ENCODE data around the gene LSP1. TPM values are rescaled to one million over a fixed set of nuclear protein-coding genes. Genes with fewer than 3 reads are reported as not detected.
A peak's percentile ranks its signal among the peaks of the same experiment; 100 is the strongest.

LSP1 gene
- total RNA-seq, 1 donor from 2014 or later: 89.6 TPM

- DNase-seq (ENCODE audit: low spot score) (peak; percentile 25), ATAC-seq (no peak)
- intact Hi-C loops (cut with DNase I): loop anchor here (1.0 kb wide), 1 partner anchor 23 kb away; no protein-coding TSS in a partner anchor
Observed at GRCh38 chr11:1893581-1894359, 40.9 kb downstream of the LSP1 start.

- intact Hi-C loops (cut with DNase I): loop anchor here (5.0 kb wide), 1 partner anchor 48 kb away; no protein-coding TSS in a partner anchor
- peak; percentile 37 for DNase-seq (ENCODE audit: low spot score)
- ATAC-seq: no peak
Observed at GRCh38 chr11:1894759-1895158, 41.9 kb downstream of the LSP1 start.

- DNase-seq (ENCODE audit: low spot score) (peak; percentile 14), ATAC-seq (no peak)
- intact Hi-C loops (cut with DNase I): loop anchor here (5.0 kb wide), 1 partner anchor 46 kb away; no protein-coding TSS in a partner anchor
Observed at GRCh38 chr11:1896468-1896867, 43.6 kb downstream of the LSP1 start.

DNA sequence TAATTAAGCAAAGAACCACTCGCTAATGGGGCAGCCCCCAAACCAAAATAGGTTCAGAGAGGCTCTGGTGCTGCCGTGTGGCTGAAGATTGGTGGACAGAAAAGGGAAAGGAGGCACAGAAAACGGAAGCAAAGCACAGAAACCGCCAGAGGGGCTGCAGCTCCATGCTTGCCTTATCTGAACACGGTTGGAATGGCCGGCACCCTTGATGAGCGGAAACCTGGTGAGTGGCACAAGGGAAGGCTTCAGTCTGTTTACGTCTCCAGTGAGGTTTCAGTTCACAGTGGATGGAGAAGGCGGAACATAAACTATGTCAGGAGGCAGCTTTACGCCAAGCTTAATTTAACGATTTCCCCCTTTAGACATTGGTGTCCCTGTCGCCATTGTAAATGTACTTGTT is 44.0 kb downstream of the LSP1 start:
- intact Hi-C loops (cut with DNase I): loop anchor here (5.0 kb wide), 1 partner anchor 45 kb away; no protein-coding TSS in a partner anchor
- DNase-seq (ENCODE audit: low spot score) (peak; percentile 57), ATAC-seq (peak; percentile 45)

DNA sequence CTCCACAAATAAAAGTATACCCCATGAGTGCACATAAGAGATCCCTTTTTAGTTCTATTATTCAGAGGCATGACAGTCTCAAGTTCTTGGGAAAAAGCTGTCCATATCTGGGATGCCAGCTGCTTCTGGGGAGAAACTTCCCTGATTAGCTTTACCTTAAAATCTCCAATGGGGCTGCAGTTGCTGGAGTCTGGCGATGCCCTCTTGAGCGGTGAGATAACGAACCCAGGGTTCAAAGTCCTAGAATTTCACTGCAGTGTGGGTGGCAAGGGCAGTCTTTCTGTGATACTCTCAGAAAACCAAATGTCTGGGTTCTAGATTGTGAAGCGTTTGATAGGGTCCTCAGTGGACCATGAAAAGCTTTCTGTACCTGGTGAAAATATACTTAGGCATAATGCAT is 46.2 kb downstream of the LSP1 start:
- DNase-seq (ENCODE audit: low spot score): peak; percentile 14
- intact Hi-C loops (cut with DNase I): loop anchor here (5.0 kb wide), 1 partner anchor 43 kb away; no protein-coding TSS in a partner anchor
- ATAC-seq: no peak

DNA sequence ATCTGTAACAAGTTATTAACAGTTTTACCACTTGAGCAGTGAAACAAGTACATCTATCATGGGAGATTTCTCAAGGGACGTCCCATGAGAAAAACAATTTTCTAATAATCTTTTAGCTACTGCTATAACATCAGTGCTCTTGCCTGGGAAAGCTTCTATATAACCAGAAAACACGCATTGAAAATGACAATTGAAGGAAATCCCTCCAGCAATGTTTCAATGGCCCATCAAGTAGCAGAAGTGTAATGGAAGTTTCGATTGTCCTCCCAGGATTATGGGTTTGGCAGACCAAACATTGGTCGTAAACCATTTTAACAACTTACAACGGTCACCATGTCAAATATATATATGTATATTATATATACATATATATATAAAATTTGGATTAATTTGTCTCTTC is 46.8 kb downstream of the LSP1 start:
- no peak for DNase-seq (ENCODE audit: low spot score)
- no peak for ATAC-seq
- intact Hi-C loops (cut with DNase I): loop anchor here (5.0 kb wide), 1 partner anchor 43 kb away; no protein-coding TSS in a partner anchor

GRCh38 chr11:1906181-1906580 is 53.3 kb downstream of the LSP1 start:
- DNase-seq (ENCODE audit: low spot score): no peak

GRCh38 chr11:1906611-1907423 is 53.9 kb downstream of the LSP1 start:
- intact Hi-C loops (cut with DNase I): no loop called here
- peak; percentile 23 for ATAC-seq
- peak; percentile 59 for DNase-seq (ENCODE audit: low spot score)

More at GRCh38 chr11:1906181-1906580, 53.3 kb downstream of the LSP1 start:
- intact Hi-C loops (cut with DNase I): no loop called here
- no peak for ATAC-seq

GRCh38 chr11:1908618-1909017 is 55.7 kb downstream of the LSP1 start:
- DNase-seq (ENCODE audit: low spot score) (peak; percentile 34), ATAC-seq (peak; percentile 54)
- intact Hi-C loops (cut with DNase I): no loop called here

GRCh38 chr11:1909524-1909923 is 56.6 kb downstream of the LSP1 start:
- no peak for ATAC-seq
- peak; percentile 12 for DNase-seq (ENCODE audit: low spot score)

DNA sequence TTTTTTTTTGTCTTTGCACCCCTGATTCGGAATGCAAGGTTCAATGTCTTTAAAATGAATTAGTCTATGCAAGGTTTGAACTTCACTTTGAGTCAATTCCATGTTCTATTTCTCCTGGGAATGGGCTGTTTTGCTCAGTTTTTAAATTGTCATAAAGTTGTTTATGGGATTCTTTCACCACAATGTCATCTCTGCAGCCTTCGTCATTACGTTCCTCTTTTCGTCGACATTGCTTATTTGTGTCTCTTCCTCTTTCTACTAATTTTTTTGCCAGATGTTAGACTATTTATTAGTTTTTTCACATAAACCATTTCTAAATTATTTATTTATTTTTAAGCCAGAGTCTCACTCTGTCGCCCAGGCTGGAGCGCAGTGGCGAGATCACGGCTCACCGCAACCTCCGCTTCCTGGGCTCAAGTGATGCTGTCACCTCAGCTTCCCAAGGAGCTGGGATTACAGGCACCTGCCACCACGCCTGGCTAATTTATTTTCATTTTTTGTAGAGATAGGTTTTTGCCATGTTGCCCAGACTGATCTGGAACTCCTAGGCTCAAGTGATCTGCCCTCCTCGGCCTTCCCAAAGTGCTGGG is 59.5 kb downstream of the LSP1 start:
- no peak for ATAC-seq
- intact Hi-C loops (cut with DNase I): no loop called here
- no peak for DNase-seq (ENCODE audit: low spot score)

More at GRCh38 chr11:1909524-1909923, 56.6 kb downstream of the LSP1 start:
- intact Hi-C loops (cut with DNase I): no loop called here

GRCh38 chr11:1913271-1914060 is 60.6 kb downstream of the LSP1 start:
- DNase-seq (ENCODE audit: low spot score): no peak
- intact Hi-C loops (cut with DNase I): no loop called here
- ATAC-seq: no peak

GRCh38 chr11:1915795-1916131 is 62.9 kb downstream of the LSP1 start:
- intact Hi-C loops (cut with DNase I): loop anchor here (1.0 to 5.0 kb wide), 2 partner anchors 22 to 792 kb away; no protein-coding TSS in a partner anchor
- no peak for ATAC-seq

DNA sequence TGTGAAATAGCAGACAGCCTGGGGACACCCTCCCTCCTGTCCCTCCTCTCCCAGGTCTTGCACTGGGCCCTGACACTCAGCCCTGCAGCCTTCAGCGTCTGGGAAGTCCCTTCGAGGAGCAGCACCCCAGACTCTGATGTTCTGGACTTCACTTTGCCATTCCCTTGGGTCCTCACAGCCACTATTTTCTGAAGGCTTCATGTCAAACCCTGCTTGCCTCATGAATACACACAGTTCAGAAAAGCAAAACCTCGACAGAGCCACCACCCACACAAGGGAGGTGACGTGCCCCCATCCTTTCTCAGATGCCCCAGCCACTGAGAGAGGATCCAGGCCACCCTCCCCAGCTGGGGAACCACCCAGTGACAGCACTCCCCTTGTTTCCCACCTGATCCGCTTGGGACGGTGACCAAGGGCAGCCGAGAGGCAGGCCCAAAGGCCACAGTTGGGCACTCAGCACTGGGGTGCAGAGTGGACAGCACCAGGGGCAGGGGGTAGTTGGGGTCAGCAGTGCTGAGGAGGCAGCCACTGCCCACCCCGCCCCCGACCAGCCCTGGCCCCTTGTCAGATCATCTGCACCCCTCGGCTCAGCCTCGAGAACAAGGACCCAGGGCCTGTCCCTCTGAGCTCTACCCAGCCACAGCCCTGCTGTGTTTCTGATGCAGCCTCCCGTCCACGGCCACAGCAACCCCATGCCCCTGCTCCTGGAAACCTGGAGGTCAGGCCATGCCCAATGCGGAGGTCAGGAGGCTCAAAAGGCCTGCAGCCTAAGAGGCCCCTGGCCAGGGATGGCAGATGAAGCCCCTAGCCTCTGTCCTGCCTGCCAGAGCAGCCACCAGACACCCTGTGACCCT is 63.5 kb downstream of the LSP1 start:
- intact Hi-C loops (cut with DNase I): loop anchor here (1.0 to 5.0 kb wide), 2 partner anchors 23 to 791 kb away; no protein-coding TSS in a partner anchor
- DNase-seq (ENCODE audit: low spot score) (no peak), ATAC-seq (no peak)

More at GRCh38 chr11:1915795-1916131, 62.9 kb downstream of the LSP1 start:
- no peak for DNase-seq (ENCODE audit: low spot score)

DNA sequence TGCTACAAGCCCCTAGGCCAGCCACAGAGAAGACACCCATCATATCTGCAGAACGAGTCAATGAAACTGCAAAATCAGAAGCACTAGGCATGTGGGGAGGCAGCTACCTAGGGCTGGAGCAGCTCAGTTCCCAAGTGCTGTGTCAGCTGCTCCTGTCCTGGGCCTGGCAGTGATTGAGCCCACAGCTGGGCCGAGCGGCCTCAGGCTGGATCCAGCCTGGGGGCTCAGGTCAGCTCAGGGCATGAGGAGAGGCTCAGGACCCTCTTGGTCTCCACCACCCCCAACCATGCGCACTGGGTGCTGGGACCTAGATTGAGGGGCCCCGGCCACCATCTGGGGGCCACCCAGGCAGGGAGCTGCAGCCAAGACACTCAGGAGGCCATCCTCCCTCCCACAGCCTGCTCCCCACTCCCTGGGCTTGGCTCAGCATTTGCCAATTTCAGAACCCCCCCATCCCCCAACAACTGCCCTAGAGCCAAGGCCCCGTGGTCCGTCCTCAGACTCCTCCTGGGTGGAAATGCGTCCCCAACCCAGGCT is 64.2 kb downstream of the LSP1 start:
- DNase-seq (ENCODE audit: low spot score): no peak
- intact Hi-C loops (cut with DNase I): loop anchor here (1.0 to 5.0 kb wide), 2 partner anchors 24 to 790 kb away; no protein-coding TSS in a partner anchor
- peak; percentile 25 for ATAC-seq

DNA sequence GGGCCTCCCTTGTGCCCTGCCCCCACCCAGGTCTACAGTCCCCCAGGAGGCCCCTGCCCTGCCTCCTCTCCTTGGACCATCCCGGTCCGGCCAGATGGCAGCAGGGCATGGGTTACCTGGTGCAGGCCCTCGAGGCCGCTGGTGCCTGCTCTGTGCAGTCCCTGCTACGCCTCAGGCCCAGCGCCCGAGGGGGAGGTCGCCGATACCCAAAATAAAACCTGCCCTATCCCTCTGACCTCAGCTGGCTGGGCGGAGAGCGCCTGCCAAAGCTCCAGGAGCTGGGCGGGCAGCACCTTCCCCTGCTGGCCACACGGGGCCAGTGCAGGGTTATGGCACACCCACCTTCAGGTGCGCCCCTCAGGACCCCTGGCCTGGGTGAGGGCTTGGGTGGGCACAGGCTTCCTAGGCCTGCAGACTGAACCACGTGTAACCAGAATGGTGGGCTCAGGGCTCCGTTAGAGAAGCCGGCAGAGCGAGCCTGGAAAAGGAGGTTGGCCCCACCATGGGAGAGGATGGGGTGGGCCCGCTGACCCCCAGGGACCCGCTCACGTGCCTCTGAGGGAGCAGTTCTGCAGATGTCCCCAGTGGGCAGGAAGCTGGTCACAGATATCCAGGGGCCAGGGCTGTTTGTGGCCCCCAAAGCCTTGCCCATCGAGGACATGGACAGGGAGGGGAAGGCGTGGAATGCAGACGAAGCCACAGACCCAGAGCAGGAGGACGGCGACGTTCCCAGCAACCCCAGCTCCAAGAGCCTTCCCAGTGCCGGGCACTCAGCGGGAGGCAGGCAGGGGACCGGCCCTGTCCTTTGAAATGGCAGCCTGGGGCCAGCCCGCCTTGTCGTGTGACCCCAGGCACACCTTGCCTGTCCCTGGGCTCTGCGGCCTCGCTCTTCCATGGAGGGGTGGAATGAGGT is 64.9 kb downstream of the LSP1 start:
- peak; percentile 11 for ATAC-seq
- intact Hi-C loops (cut with DNase I): loop anchor here (5.0 kb wide), 1 partner anchor 790 kb away; no protein-coding TSS in a partner anchor
- DNase-seq (ENCODE audit: low spot score): no peak

Measured in sciatic nerve (tissue), 2 donors.